ENCODE results near the gene WNK1. TPM values are rescaled to one million over a fixed set of nuclear protein-coding genes. Genes with fewer than 3 reads are reported as not detected.

Gene WNK1
- total RNA-seq, 2 experiments from 2014 or later: 84.1 to 131 TPM

- intact Hi-C loops (cut with micrococcal nuclease; ENCODE audit: unreplicated experiment): no loop called here
- ChIA-PET POLR2A (no interaction called here), CTCF (ENCODE audit: unreplicated experiment) (no interaction called here)
- Histone ChIP-seq H3K4me2 (ENCODE audit: low read length) (no peak overlapping the region), H2AFZ (ENCODE audit: low read length) (no peak overlapping the region), H3K79me2 (ENCODE audit: insufficient read depth, low read depth, low read length) (no peaks in the 10 kb centered on the region), H3K36me3 (ENCODE audit: insufficient read depth, low read length) (peaks cover 98% of the 10 kb centered on the region), H4K20me1 (ENCODE audit: insufficient read depth, low read length) (no peaks in the 10 kb centered on the region), H3K9me3 (ENCODE audit: low read length) (no peaks in the 10 kb centered on the region), H3K9me2 (ENCODE audit: insufficient read depth, low read length) (no peaks in the 10 kb centered on the region), H3K4me1 (ENCODE audit: insufficient read depth, low read length, poor library complexity, severe bottlenecking) (peaks cover 8% of the 10 kb centered on the region), H3K4me3 (ENCODE audit: low read depth, low read length, poor library complexity, severe bottlenecking) (no peak overlapping the region), H3K27ac (ENCODE audit: low read depth, low read length, poor library complexity, severe bottlenecking) (no peak overlapping the region)
- TF ChIP-seq EZH2phosphoT487 (IDR thresholded peaks at IDR 0.05; ENCODE audit: borderline replicate concordance, low read depth, low read length): no peak
- no peak for TF ChIP-seq CTCF (conservative IDR thresholded peaks at IDR 0.05; ENCODE audit: low read length)
- BruUV-seq (replicated peaks): no TSS peak
- no peak for DNase-seq (ENCODE audit: low spot score)
Observed at GRCh38 chr12:913919-914698, 161.7 kb downstream of the WNK1 start.

GRCh38 chr12:915090-915489, 162.7 kb downstream of the WNK1 start:
- Histone ChIP-seq H3K9me3 (ENCODE audit: low read length) (no peaks in the 10 kb centered on the region), H3K27ac (ENCODE audit: low read depth, low read length, poor library complexity, severe bottlenecking) (peak overlapping the region; percentile 15), H3K4me3 (ENCODE audit: low read depth, low read length, poor library complexity, severe bottlenecking) (no peak overlapping the region), H3K4me2 (ENCODE audit: low read length) (no peak overlapping the region), H3K9me2 (ENCODE audit: insufficient read depth, low read length) (no peaks in the 10 kb centered on the region), H4K20me1 (ENCODE audit: insufficient read depth, low read length) (no peaks in the 10 kb centered on the region), H3K36me3 (ENCODE audit: insufficient read depth, low read length) (peaks cover 97% of the 10 kb centered on the region), H3K79me2 (ENCODE audit: insufficient read depth, low read depth, low read length) (no peaks in the 10 kb centered on the region), H3K4me1 (ENCODE audit: insufficient read depth, low read length, poor library complexity, severe bottlenecking) (peaks cover 8% of the 10 kb centered on the region), H2AFZ (ENCODE audit: low read length) (no peak overlapping the region)
- peak; percentile 38 for DNase-seq (ENCODE audit: low spot score)
- POLR2A ChIA-PET: interaction anchor here (0.6 to 0.7 kb wide), 2 partner anchors 45 to 59 kb away, joined by 3 to 4 read pairs; no protein-coding TSS in a partner anchor
- CTCF ChIA-PET (ENCODE audit: unreplicated experiment): no interaction called here
- BruUV-seq (replicated peaks): no TSS peak
- intact Hi-C loops (cut with micrococcal nuclease; ENCODE audit: unreplicated experiment): no loop called here
- TF ChIP-seq CTCF (conservative IDR thresholded peaks at IDR 0.05; ENCODE audit: low read length): no peak
- no peak for TF ChIP-seq EZH2phosphoT487 (IDR thresholded peaks at IDR 0.05; ENCODE audit: borderline replicate concordance, low read depth, low read length)

GRCh38 chr12:916240-916639, 163.9 kb downstream of the WNK1 start:
- Histone ChIP-seq H3K9me3 (ENCODE audit: low read length) (no peaks in the 10 kb centered on the region), H3K4me2 (ENCODE audit: low read length) (no peak overlapping the region), H3K4me1 (ENCODE audit: insufficient read depth, low read length, poor library complexity, severe bottlenecking) (peaks cover 8% of the 10 kb centered on the region), H3K36me3 (ENCODE audit: insufficient read depth, low read length) (peaks cover 96% of the 10 kb centered on the region), H2AFZ (ENCODE audit: low read length) (no peak overlapping the region), H4K20me1 (ENCODE audit: insufficient read depth, low read length) (no peaks in the 10 kb centered on the region), H3K27ac (ENCODE audit: low read depth, low read length, poor library complexity, severe bottlenecking) (no peak overlapping the region), H3K4me3 (ENCODE audit: low read depth, low read length, poor library complexity, severe bottlenecking) (no peak overlapping the region), H3K9me2 (ENCODE audit: insufficient read depth, low read length) (no peaks in the 10 kb centered on the region), H3K79me2 (ENCODE audit: insufficient read depth, low read depth, low read length) (no peaks in the 10 kb centered on the region)
- TF ChIP-seq EZH2phosphoT487 (IDR thresholded peaks at IDR 0.05; ENCODE audit: borderline replicate concordance, low read depth, low read length): no peak
- no peak for TF ChIP-seq CTCF (conservative IDR thresholded peaks at IDR 0.05; ENCODE audit: low read length)
- BruUV-seq (replicated peaks): no TSS peak
- no peak for DNase-seq (ENCODE audit: low spot score)
- intact Hi-C loops (cut with micrococcal nuclease; ENCODE audit: unreplicated experiment): no loop called here
- ChIA-PET POLR2A (no interaction called here), CTCF (ENCODE audit: unreplicated experiment) (no interaction called here)
